K562 (cell line): ENCODE data around the gene HOXC12. TPM values are rescaled to one million over a fixed set of nuclear protein-coding genes. Genes with fewer than 3 reads are reported as not detected.

Experiments used
- ATAC-seq: fragments of 200-7000 bp; cut with Tn5 transposase; 3 replicates; pipeline ENCODE4 v1.9.1; 2020; ENCODE audit warnings: moderate library complexity
- BruUV-seq: library from RNA; stranded (reverse); fragments of 400-500 nt; replicated peaks from 2 replicates; lab custom pipeline; 2021; lab: Mats Ljungman, UMichigan
- CTCF ChIA-PET: fragments of 300-600 bp; formaldehyde crosslinking; extraction: SDS; loops from one replicate; lab custom pipeline; 2021; ENCODE audit warnings: low intra/inter-chr PET ratio; lab: Yijun Ruan, JAX
- POLR2A ChIA-PET: fragments of 300-600, 350-650 bp; sonication (Branson Sonifier 250); formaldehyde crosslinking; extraction: SDS; loops from one replicate; lab custom pipeline; 2021; ENCODE audit warnings: antibody characterized with exemption, inconsistent platforms; lab: Yijun Ruan, JAX
- DNase-seq, 4 experiments: peaks; one replicate each; pipeline versions ENCODE4 v3.0.0 to v3.0.0-alpha.2; 2011 to 2018; ENCODE audit warnings: low spot score in 3 of 4, mixed read lengths in 3 of 4; ENCODE audit errors: extremely low read depth in 1 of 4
- FAIRE-seq: peaks from 2 replicates; lab custom pipeline; 2011; peaks lifted over from hg19 to GRCh38; lab: Jason Lieb, UNC
- H2AFZ ChIP-seq: 2 replicates; pipeline ENCODE4 v1.6.0; 2011; ENCODE audit warnings: low read depth, low read length, control low read depth, inconsistent platforms
- H3K27ac ChIP-seq: fragments of 200-600 bp; 3 replicates; pipeline ENCODE4 v1.8.0; 2011; ENCODE audit warnings: low read depth, mild to moderate bottlenecking, control low read depth, inconsistent platforms, low read length, moderate library complexity, mixed read lengths; ENCODE audit errors: extremely low read depth
- H3K27me3 ChIP-seq, 2 experiments: fragments of 300-600 bp in 1 of 2; 2 replicates in 1 of 2; 3 replicates in 1 of 2; pipeline versions ENCODE4 v1.6.0 to v1.8.0; 2011; ENCODE audit warnings: inconsistent platforms in 2 of 2, low read length in 2 of 2, mild to moderate bottlenecking in 1 of 2, mixed read lengths in 1 of 2, moderate library complexity in 1 of 2; ENCODE audit not compliant: control insufficient read depth in 2 of 2, insufficient read depth in 2 of 2
- H3K36me3 ChIP-seq: fragments of 300-600 bp; 3 replicates; pipeline ENCODE4 v1.8.0; 2011; ENCODE audit warnings: mild to moderate bottlenecking, low read length, inconsistent platforms; ENCODE audit not compliant: control insufficient read depth, insufficient read depth
- H3K4me1 ChIP-seq, 2 experiments: fragments of 200-600 bp in 1 of 2; replicated peaks in 1 of 2; 2 replicates in 1 of 2; 3 replicates in 1 of 2; pipeline versions ENCODE4 v1.5.1 to v1.8.0; 2011; ENCODE audit warnings: inconsistent platforms in 2 of 2, low read length in 2 of 2, mild to moderate bottlenecking in 1 of 2, mixed read lengths in 1 of 2, moderate library complexity in 1 of 2; ENCODE audit not compliant: control insufficient read depth in 2 of 2, insufficient read depth in 2 of 2
- H3K4me2 ChIP-seq: 2 replicates; pipeline ENCODE4 v1.6.1; 2011; ENCODE audit warnings: low read length, control low read depth, inconsistent platforms, mixed read lengths; ENCODE audit not compliant: insufficient read depth
- H3K4me3 ChIP-seq: fragments of 200-600 bp; sonication (generic), shearing (Covaris generic); 2 replicates; pipeline ENCODE4 v1.5.1; 2016; ENCODE audit warnings: control low read depth, inconsistent platforms
- H3K79me2 ChIP-seq: fragments of 200-600 bp; 3 replicates; pipeline ENCODE4 v1.8.0; 2011; ENCODE audit warnings: low read length, inconsistent platforms; ENCODE audit not compliant: control insufficient read depth, insufficient read depth
- H3K9ac ChIP-seq, 2 experiments: 2 replicates each; pipeline versions ENCODE4 v1.6.0 to v1.6.1; 2011; ENCODE audit warnings: low read depth in 2 of 2, low read length in 2 of 2, control low read depth in 1 of 2, inconsistent platforms in 1 of 2, mild to moderate bottlenecking in 1 of 2, mixed read lengths in 1 of 2; ENCODE audit not compliant: insufficient read depth in 1 of 2
- H3K9me1 ChIP-seq: one replicate; pipeline ENCODE4 v1.6.0; 2011; ENCODE audit warnings: inconsistent platforms, mild to moderate bottlenecking, low read length, moderate library complexity; ENCODE audit not compliant: control insufficient read depth, insufficient read depth
- H3K9me3 ChIP-seq: replicated peaks from 2 replicates; pipeline ENCODE4 v1.5.1; 2011; ENCODE audit warnings: low read depth, low read length, inconsistent platforms; ENCODE audit not compliant: control insufficient read depth, insufficient read depth
- H4K20me1 ChIP-seq: replicated peaks from 2 replicates; pipeline ENCODE4 v1.6.1; 2011; ENCODE audit warnings: low read length, inconsistent platforms, mixed read lengths; ENCODE audit not compliant: control insufficient read depth, insufficient read depth
- BHLHE40 ChIP-seq: IDR thresholded peaks from 2 replicates; pipeline ENCODE4 v1.6.1; 2011; ENCODE audit warnings: low read length, improper control_type of control experiment
- BMI1 ChIP-seq: fragments of 150-350 bp; IDR thresholded peaks from 2 replicates; pipeline ENCODE4 v1.6.1; 2014; ENCODE audit warnings: low read length
- CHCHD3 ChIP-seq: fragments of 250-450 bp; sonication (Bioruptor Pico); IDR thresholded peaks from 2 replicates; pipeline ENCODE4 v2.1.2; 2022; ENCODE audit warnings: mild to moderate bottlenecking
- CXXC5 ChIP-seq: fragments of 250-450 bp; sonication (Bioruptor Pico); IDR thresholded peaks from 2 replicates; pipeline ENCODE4 v1.8.0; 2022; ENCODE audit warnings: inconsistent platforms, mild to moderate bottlenecking, moderate library complexity
- ESRRB ChIP-seq: fragments of 250-450 bp; sonication (Bioruptor Pico); IDR thresholded peaks from 2 replicates; pipeline ENCODE4 v1.5.0; 2020; ENCODE audit warnings: mild to moderate bottlenecking, moderate library complexity, borderline replicate concordance
- EWSR1 ChIP-seq: fragments of 450-650 bp; IDR thresholded peaks from 2 replicates; pipeline ENCODE4 v1.6.1; 2018; ENCODE audit warnings: borderline replicate concordance, mild to moderate bottlenecking, low read depth, moderate library complexity; ENCODE audit not compliant: partially characterized antibody
- JUND ChIP-seq, 2 experiments: IDR thresholded peaks; 2 replicates in 1 of 2; 3 replicates in 1 of 2; pipeline ENCODE4 v1.6.1; 2011; ENCODE audit warnings: borderline replicate concordance in 2 of 2, low read depth in 2 of 2, low read length in 2 of 2, improper control_type of control experiment in 1 of 2, missing biosample characterization in 1 of 2, missing genetic modification characterization in 1 of 2, missing genetic modification reagents in 1 of 2
- KLF6 ChIP-seq: fragments of 250-450 bp; sonication (Bioruptor Pico); IDR thresholded peaks from 2 replicates; pipeline ENCODE4 v1.4.0; 2020; ENCODE audit warnings: mild to moderate bottlenecking, moderate library complexity, borderline replicate concordance
- NFRKB ChIP-seq: fragments of 450-650 bp; IDR thresholded peaks from 2 replicates; pipeline ENCODE4 v1.6.1; 2016; ENCODE audit warnings: low read depth
- NUFIP1 ChIP-seq: fragments of 450-650 bp; IDR thresholded peaks from 2 replicates; pipeline ENCODE4 v1.6.1; 2018; ENCODE audit not compliant: partially characterized antibody
- PHTF2 ChIP-seq: fragments of 250-450 bp; sonication (Bioruptor Pico); IDR thresholded peaks from 2 replicates; pipeline ENCODE4 v1.5.0; 2021; ENCODE audit warnings: mild to moderate bottlenecking
- SRSF1 ChIP-seq: fragments of 200-400 bp; formaldehyde crosslinking; IDR thresholded peaks from 2 replicates; pipeline ENCODE4 v1.6.1; 2017; ENCODE audit warnings: mild to moderate bottlenecking, low read depth, low read length, moderate library complexity
- TCF15 ChIP-seq: fragments of 250-450 bp; sonication (Bioruptor Pico); IDR thresholded peaks from 2 replicates; pipeline ENCODE4 v1.8.0; 2022; ENCODE audit warnings: moderate library complexity, mild to moderate bottlenecking, inconsistent platforms
- YY1 ChIP-seq, 3 experiments: IDR thresholded peaks; 2 replicates each; pipeline ENCODE4 v1.6.1; 2011; ENCODE audit warnings: low read length in 2 of 3, mild to moderate bottlenecking in 2 of 3, moderate library complexity in 2 of 3, borderline replicate concordance in 1 of 3, control low read depth in 1 of 3, low read depth in 1 of 3; ENCODE audit not compliant: insufficient read depth in 3 of 3, insufficient replicate concordance in 2 of 3, control insufficient read depth in 1 of 3, insufficient read length in 1 of 3; ENCODE audit errors: extremely low read depth in 1 of 3
- ZBTB7A ChIP-seq: IDR thresholded peaks from 2 replicates; pipeline ENCODE4 v1.6.1; 2011; ENCODE audit warnings: low read depth, mild to moderate bottlenecking, low read length, moderate library complexity, borderline replicate concordance; ENCODE audit not compliant: control insufficient read depth
- ZNF740 ChIP-seq, 3 experiments: fragments of 200-800 bp in 1 of 3; sonication (Bioruptor generic) in 1 of 3; sonication (generic) in 1 of 3; formaldehyde crosslinking in 1 of 3; IDR thresholded peaks; 2 replicates each; pipeline versions ENCODE4 v1.6.1 to v1.8.0; 2016 to 2022; ENCODE audit warnings: mild to moderate bottlenecking in 2 of 3, missing compliant biosample characterization in 2 of 3, missing genetic modification characterization in 2 of 3, missing genetic modification reagents in 1 of 3
- WGBS: fragments of 100-300 bp; shearing (Covaris generic); methylation state at CpG from one replicate; pipeline ENCODE4 v1.1.6; 2016; ENCODE audit warnings: low coverage, mixed read lengths; ENCODE audit not compliant: insufficient coverage; ENCODE audit errors: missing lambda C conversion rate; 5-methylcytosine and 5-hydroxymethylcytosine counted together
- in situ Hi-C: fragments of 300-500 bp; cut with MboI; formaldehyde crosslinking; loops from 4 replicates; pipeline ENCODE4 v1.15.0; 2018; ENCODE audit warnings: inconsistent platforms, mixed read lengths
- intact Hi-C: fragments of 100-400 bp; cut with micrococcal nuclease; formaldehyde crosslinking; loops from 2 replicates; pipeline ENCODE4 v1.14.2; 2022
- polyA plus RNA-seq, 8 experiments: library from polyadenylated mRNA; depleted of rRNA in 4 of 8; stranded (reverse) in 5 of 8; unstranded in 3 of 8; fragments of >200 nt; fragmentation: Nextera tagmentation in 2 of 8; fragmentation: Illumina TruSeq in 1 of 8; extraction: Ambion mirVana in 2 of 8; extraction: Trizol in 1 of 8; gene quantifications; 2 replicates each; pipeline versions ENCODE4 v1.2.1 to v1.2.3, GENCODE V29; 2011 to 2014; ENCODE audit warnings: inconsistent platforms in 1 of 8, missing spikeins in 1 of 8
- total RNA-seq, 7 experiments: library from RNA; depleted of rRNA in 6 of 7; stranded (reverse); fragments of >200 nt in 6 of 7; fragmentation: Illumina TruSeq in 2 of 7; extraction: Trizol in 2 of 7; gene quantifications; 2 replicates each; pipeline versions ENCODE4 v1.2.1 to v1.2.3, GENCODE V29; 2011 to 2021; ENCODE audit warnings: low replicate concordance in 1 of 7

Gene HOXC12
- total and polyA plus RNA-seq, 9 of the 15 experiments (the other 6 are each of a cell fraction or from before 2014, with no cell fraction given), result 0.04 to 0.36 (median 0.11) TPM; not detected in 1

GRCh38 chr12:53947743-53948142, 7.0 kb upstream of the HOXC12 start (continued):
- no peak for TF ChIP-seq NUFIP1
- no peak for TF ChIP-seq SRSF1
- no peak for TF ChIP-seq NFRKB
- no peak for TF ChIP-seq PHTF2
- no peak for TF ChIP-seq TCF15 (CRISPR knock-in tag)
- TF ChIP-seq, all 486 proteins: peak for 0

GRCh38 chr12:53948650-53949593, 5.8 kb upstream of the HOXC12 start:
- 20% methylated on average over 9 of the region's 9 CpGs for WGBS
- H3K9me1 ChIP-seq, result no peaks in the 10 kb centered on the region
- BruUV-seq, result no TSS peak
- in situ Hi-C loops, result no loop called here
- no peaks in the 10 kb centered on the region for H3K36me3 ChIP-seq
- no peak overlapping the region for H3K27ac ChIP-seq
- H3K9ac ChIP-seq, result peak overlapping the region; percentile 5 to 81; a peak in 2 of 4 replicates
- ChIA-PET POLR2A (interaction anchor here (0.6 to 1.0 kb wide), 4 partner anchors 9 to 518 kb away, joined by 3 to 5 read pairs (median 3); no protein-coding TSS in a partner anchor), CTCF (no interaction called here)
- H3K4me1 ChIP-seq, result peaks cover 12 to 53% of the 10 kb centered on the region in 2 experiments; a peak in 4 of 5 replicates
- peak overlapping the region; percentile 54 for H2AFZ ChIP-seq
- H3K4me2 ChIP-seq, result peak overlapping the region; percentile 24
- ATAC-seq, result peak; percentile 87
- H3K9me3 ChIP-seq, result no peaks in the 10 kb centered on the region
- intact Hi-C loops, result loop anchor here (5.0 kb wide), 1 partner anchor 142 kb away; no protein-coding TSS in a partner anchor
- peaks cover 47 to 62% of the 10 kb centered on the region in 2 experiments for H3K27me3 ChIP-seq
- H3K4me3 ChIP-seq, result no peak overlapping the region
- H4K20me1 ChIP-seq, result peaks cover 4% of the 10 kb centered on the region
- FAIRE-seq, result peak; percentile 84
- no peaks in the 10 kb centered on the region for H3K79me2 ChIP-seq
- peak; percentile 72 to 82 (median 77) for DNase-seq
- no peak for TF ChIP-seq BMI1
- no peak for TF ChIP-seq KLF6 (CRISPR knock-in tag)
- TF ChIP-seq CXXC5 (CRISPR knock-in tag), result 0 out of 2 replicates have a peak, but pooled peaks have one; percentile 12
- TF ChIP-seq YY1 (IDR thresholded peaks at IDR 0.05; ENCODE audit: borderline replicate concordance in 1 of 3, control insufficient read depth in 1 of 3, extremely low read depth in 1 of 3, insufficient read depth in 3 of 3, insufficient read length in 1 of 3, insufficient replicate concordance in 2 of 3, low read depth in 1 of 3, low read length in 2 of 3), result no peak
- no peak for TF ChIP-seq EWSR1
- no peak for TF ChIP-seq ZNF740 (CRISPR knock-in tag; IDR thresholded peaks at IDR 0.05)
- TF ChIP-seq ZNF740 (tag; IDR thresholded peaks at IDR 0.05), result 0 out of 4 replicates have a peak, but pooled peaks of 1 of the 2 experiments have one; percentile 30
- no peak for TF ChIP-seq ESRRB (CRISPR knock-in tag)
- peak; percentile 35; the same call in 1 of the 2 replicates for TF ChIP-seq JUND (IDR thresholded peaks at IDR 0.05; ENCODE audit: borderline replicate concordance, low read depth, low read length)
- no peak for TF ChIP-seq JUND (tag; IDR thresholded peaks at IDR 0.05; ENCODE audit: borderline replicate concordance, low read depth, low read length)
- no peak for TF ChIP-seq CHCHD3 (CRISPR knock-in tag)
- no peak; the same call in 1 of the 2 replicates for TF ChIP-seq BHLHE40
- TF ChIP-seq ZBTB7A, result peak; percentile 1; the same call in 1 of the 2 replicates
